ENCODE measurements around the gene HES4. TPM values are rescaled to one million over a fixed set of nuclear protein-coding genes. Genes with fewer than 3 reads are reported as not detected.

Gene HES4
- total and polyA plus RNA-seq, 10 of the 15 experiments (the other 5 are each of a cell fraction or from before 2014, with no cell fraction given): 0.44 to 1.7 (median 0.85) TPM; not detected in 5

DNA sequence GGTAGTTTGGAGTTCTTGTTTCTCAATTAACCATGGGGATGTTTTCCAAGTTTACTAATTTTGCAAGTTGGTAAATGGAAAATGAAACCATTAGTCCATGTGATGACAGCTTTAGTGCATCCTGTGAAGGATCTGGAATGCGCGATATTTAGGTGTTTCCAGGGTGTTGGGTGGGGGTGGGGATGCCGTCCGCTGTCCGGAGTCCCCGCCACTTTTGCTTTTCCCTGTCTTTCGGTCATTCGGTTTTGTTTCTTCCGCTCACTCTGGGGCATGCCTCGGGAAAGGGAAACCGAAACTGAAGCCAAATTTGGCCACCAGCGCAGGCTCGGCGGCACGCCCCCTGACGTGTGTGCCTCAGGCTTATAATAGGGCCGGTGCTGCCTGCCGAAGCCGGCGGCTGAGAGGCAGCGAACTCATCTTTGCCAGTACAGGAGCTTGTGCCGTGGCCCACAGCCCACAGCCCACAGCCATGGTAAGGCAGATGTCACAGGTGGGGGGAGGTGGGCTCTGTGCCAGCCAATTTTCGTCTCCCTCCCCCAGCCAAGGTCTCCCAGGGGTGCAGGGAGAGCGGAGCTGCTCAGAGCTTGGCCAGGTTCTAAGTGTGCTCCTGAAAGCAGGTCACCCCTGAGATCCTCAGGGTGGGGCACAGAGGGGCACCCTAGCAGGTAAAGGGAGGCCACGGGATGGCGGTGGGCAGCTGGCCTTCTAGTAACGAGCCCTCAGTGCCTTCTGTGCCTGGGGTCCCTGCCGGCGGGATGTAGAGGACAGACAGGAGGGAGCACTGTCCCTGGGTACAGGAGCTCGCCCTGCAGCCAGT, 13.4 kb upstream of the HES4 start, which contains the start of gene ISG15 (continued):
- TF ChIP-seq, protein P1, sequence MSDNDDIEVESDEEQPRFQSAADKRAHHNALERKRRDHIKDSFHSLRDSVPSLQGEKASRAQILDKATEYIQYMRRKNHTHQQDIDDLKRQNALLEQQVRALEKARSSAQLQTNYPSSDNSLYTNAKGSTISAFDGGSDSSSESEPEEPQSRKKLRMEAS (IDR thresholded peaks at IDR 0.05; ENCODE audit: low read depth, low read length): peak; percentile 72; the same call in 1 of the 2 replicates
- TF ChIP-seq RBBP5 (conservative IDR thresholded peaks at IDR 0.05) (no peak), HDGF (IDR thresholded peaks at IDR 0.05) (no peak), MXI1 (IDR thresholded peaks at IDR 0.05; ENCODE audit: low read depth, low read length) (peak; percentile 90), IRF4 (IDR thresholded peaks at IDR 0.05; ENCODE audit: low read depth, low read length) (peak; percentile 14; the same call in 1 of the 2 replicates), SP1 (IDR thresholded peaks at IDR 0.05; ENCODE audit: low read depth, low read length) (peak; percentile 42), MEF2A (IDR thresholded peaks at IDR 0.05; ENCODE audit: insufficient read depth, low read depth, low read length) (peak; percentile 76), NRF1 (conservative IDR thresholded peaks at IDR 0.05; ENCODE audit: low read depth, low read length) (0 out of 2 replicates have a peak, but pooled peaks have one; percentile 32), ZBED1 (IDR thresholded peaks at IDR 0.05; ENCODE audit: borderline replicate concordance) (no peak), EP300 (IDR thresholded peaks at IDR 0.05; ENCODE audit: borderline replicate concordance in 1 of 2, control insufficient read depth in 1 of 2, low read depth in 2 of 2, low read length in 2 of 2) (peak in 1 of 2 experiments; percentile 39; a peak in 1 of 4 replicates)
- TF ChIP-seq, protein P2, sequence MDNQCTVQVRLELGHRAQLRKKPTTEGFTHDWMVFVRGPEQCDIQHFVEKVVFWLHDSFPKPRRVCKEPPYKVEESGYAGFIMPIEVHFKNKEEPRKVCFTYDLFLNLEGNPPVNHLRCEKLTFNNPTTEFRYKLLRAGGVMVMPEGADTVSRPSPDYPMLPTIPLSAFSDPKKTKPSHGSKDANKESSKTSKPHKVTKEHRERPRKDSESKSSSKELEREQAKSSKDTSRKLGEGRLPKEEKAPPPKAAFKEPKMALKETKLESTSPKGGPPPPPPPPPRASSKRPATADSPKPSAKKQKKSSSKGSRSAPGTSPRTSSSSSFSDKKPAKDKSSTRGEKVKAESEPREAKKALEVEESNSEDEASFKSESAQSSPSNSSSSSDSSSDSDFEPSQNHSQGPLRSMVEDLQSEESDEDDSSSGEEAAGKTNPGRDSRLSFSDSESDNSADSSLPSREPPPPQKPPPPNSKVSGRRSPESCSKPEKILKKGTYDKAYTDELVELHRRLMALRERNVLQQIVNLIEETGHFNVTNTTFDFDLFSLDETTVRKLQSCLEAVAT (IDR thresholded peaks at IDR 0.05): peak; percentile 56
- TF ChIP-seq, protein P3, sequence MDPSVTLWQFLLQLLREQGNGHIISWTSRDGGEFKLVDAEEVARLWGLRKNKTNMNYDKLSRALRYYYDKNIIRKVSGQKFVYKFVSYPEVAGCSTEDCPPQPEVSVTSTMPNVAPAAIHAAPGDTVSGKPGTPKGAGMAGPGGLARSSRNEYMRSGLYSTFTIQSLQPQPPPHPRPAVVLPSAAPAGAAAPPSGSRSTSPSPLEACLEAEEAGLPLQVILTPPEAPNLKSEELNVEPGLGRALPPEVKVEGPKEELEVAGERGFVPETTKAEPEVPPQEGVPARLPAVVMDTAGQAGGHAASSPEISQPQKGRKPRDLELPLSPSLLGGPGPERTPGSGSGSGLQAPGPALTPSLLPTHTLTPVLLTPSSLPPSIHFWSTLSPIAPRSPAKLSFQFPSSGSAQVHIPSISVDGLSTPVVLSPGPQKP (IDR thresholded peaks at IDR 0.05; ENCODE audit: low read depth, low read length): peak; percentile 43; the same call in 1 of the 2 replicates
- TF ChIP-seq, protein P4, sequence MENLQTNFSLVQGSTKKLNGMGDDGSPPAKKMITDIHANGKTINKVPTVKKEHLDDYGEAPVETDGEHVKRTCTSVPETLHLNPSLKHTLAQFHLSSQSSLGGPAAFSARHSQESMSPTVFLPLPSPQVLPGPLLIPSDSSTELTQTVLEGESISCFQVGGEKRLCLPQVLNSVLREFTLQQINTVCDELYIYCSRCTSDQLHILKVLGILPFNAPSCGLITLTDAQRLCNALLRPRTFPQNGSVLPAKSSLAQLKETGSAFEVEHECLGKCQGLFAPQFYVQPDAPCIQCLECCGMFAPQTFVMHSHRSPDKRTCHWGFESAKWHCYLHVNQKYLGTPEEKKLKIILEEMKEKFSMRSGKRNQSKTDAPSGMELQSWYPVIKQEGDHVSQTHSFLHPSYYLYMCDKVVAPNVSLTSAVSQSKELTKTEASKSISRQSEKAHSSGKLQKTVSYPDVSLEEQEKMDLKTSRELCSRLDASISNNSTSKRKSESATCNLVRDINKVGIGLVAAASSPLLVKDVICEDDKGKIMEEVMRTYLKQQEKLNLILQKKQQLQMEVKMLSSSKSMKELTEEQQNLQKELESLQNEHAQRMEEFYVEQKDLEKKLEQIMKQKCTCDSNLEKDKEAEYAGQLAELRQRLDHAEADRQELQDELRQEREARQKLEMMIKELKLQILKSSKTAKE (IDR thresholded peaks at IDR 0.05; ENCODE audit: low read depth, poor library complexity, severe bottlenecking): peak; percentile 53
- TF ChIP-seq, protein P5, sequence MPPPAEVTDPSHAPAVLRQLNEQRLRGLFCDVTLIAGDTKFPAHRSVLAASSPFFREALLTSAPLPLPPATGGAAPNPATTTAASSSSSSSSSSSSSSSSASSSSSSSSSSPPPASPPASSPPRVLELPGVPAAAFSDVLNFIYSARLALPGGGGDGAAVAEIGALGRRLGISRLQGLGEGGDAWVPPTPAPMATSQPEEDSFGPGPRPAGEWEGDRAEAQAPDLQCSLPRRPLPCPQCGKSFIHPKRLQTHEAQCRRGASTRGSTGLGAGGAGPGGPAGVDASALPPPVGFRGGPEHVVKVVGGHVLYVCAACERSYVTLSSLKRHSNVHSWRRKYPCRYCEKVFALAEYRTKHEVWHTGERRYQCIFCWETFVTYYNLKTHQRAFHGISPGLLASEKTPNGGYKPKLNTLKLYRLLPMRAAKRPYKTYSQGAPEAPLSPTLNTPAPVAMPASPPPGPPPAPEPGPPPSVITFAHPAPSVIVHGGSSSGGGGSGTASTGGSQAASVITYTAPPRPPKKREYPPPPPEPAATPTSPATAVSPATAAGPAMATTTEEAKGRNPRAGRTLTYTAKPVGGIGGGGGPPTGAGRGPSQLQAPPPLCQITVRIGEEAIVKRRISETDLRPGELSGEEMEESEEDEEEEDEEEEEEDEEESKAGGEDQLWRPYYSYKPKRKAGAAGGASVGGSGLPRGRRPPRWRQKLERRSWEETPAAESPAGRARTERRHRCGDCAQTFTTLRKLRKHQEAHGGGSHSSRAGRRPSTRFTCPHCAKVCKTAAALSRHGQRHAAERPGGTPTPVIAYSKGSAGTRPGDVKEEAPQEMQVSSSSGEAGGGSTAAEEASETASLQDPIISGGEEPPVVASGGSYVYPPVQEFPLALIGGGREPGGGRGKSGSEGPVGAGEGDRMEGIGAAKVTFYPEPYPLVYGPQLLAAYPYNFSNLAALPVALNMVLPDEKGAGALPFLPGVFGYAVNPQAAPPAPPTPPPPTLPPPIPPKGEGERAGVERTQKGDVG (CRISPR knock-in tag; IDR thresholded peaks at IDR 0.05): no peak
- TF ChIP-seq, protein P6, sequence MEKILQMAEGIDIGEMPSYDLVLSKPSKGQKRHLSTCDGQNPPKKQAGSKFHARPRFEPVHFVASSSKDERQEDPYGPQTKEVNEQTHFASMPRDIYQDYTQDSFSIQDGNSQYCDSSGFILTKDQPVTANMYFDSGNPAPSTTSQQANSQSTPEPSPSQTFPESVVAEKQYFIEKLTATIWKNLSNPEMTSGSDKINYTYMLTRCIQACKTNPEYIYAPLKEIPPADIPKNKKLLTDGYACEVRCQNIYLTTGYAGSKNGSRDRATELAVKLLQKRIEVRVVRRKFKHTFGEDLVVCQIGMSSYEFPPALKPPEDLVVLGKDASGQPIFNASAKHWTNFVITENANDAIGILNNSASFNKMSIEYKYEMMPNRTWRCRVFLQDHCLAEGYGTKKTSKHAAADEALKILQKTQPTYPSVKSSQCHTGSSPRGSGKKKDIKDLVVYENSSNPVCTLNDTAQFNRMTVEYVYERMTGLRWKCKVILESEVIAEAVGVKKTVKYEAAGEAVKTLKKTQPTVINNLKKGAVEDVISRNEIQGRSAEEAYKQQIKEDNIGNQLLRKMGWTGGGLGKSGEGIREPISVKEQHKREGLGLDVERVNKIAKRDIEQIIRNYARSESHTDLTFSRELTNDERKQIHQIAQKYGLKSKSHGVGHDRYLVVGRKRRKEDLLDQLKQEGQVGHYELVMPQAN (conservative IDR thresholded peaks at IDR 0.05): peak; percentile 60; the same call in 1 of the 2 replicates
- TF ChIP-seq, protein P7, sequence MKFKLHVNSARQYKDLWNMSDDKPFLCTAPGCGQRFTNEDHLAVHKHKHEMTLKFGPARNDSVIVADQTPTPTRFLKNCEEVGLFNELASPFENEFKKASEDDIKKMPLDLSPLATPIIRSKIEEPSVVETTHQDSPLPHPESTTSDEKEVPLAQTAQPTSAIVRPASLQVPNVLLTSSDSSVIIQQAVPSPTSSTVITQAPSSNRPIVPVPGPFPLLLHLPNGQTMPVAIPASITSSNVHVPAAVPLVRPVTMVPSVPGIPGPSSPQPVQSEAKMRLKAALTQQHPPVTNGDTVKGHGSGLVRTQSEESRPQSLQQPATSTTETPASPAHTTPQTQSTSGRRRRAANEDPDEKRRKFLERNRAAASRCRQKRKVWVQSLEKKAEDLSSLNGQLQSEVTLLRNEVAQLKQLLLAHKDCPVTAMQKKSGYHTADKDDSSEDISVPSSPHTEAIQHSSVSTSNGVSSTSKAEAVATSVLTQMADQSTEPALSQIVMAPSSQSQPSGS (IDR thresholded peaks at IDR 0.05; ENCODE audit: low read length): no peak

Data from GM12878 (cell line).